Anterior cingulate cortex (tissue), 58 donors: ENCODE data around the gene CDK5RAP2.
"Not testable (repeated sequence)": the region's sequence is repeated elsewhere in the genome, so short reads cannot be mapped to it uniquely, and the experiment has no call there.

Experiments
- DNase-seq, 58 donors: peaks; one replicate each; lab custom pipeline; 2025; lab: John Stamatoyannopoulos, UW

Gene CDK5RAP2

GRCh38 chr9:120552210-120552704, 27.7 kb downstream of the CDK5RAP2 start:
- not testable (repeated sequence) for DNase-seq

- DNase-seq: peak in 1 of 58 donors; percentile 2
These were observed 34.0 kb downstream of the CDK5RAP2 start for GRCh38 chr9:120545701-120546550.

GRCh38 chr9:120544441-120544840, 35.5 kb downstream of the CDK5RAP2 start:
- DNase-seq: peak in 2 of 58 donors; percentile 5 to 17

- no peak for DNase-seq
These were observed 37.1 kb downstream of the CDK5RAP2 start for GRCh38 chr9:120542701-120543490.

- no peak for DNase-seq
These were observed 38.0 kb downstream of the CDK5RAP2 start for GRCh38 chr9:120541921-120542320.

GRCh38 chr9:120539951-120540350, 40.0 kb downstream of the CDK5RAP2 start:
- DNase-seq: no peak

- DNase-seq: peak in 1 of 58 donors; percentile 17
These were observed 41.6 kb downstream of the CDK5RAP2 start for GRCh38 chr9:120538339-120538738.

GRCh38 chr9:120536949-120537640, 42.9 kb downstream of the CDK5RAP2 start:
- DNase-seq: no peak

- DNase-seq: no peak
These were observed 43.9 kb downstream of the CDK5RAP2 start for GRCh38 chr9:120536094-120536493.

GRCh38 chr9:120534266-120534665, 45.7 kb downstream of the CDK5RAP2 start:
- no peak for DNase-seq

- no peak for DNase-seq
These were observed 47.1 kb downstream of the CDK5RAP2 start for GRCh38 chr9:120532891-120533290.

GRCh38 chr9:120532475-120532874, 47.5 kb downstream of the CDK5RAP2 start:
- no peak for DNase-seq

- DNase-seq: peak in 6 of 58 donors; percentile 4 to 25 (median 13)
These were observed 48.2 kb downstream of the CDK5RAP2 start for GRCh38 chr9:120531683-120532300.

- DNase-seq: not testable (repeated sequence)
These were observed 49.6 kb downstream of the CDK5RAP2 start for GRCh38 chr9:120530220-120530832.

GRCh38 chr9:120528829-120529228, 51.1 kb downstream of the CDK5RAP2 start:
- no peak for DNase-seq

GRCh38 chr9:120528327-120528726, 51.6 kb downstream of the CDK5RAP2 start:
- DNase-seq: no peak

GRCh38 chr9:120526534-120526933, 53.4 kb downstream of the CDK5RAP2 start:
- DNase-seq: no peak

GRCh38 chr9:120524863-120525262, 55.1 kb downstream of the CDK5RAP2 start:
- DNase-seq: no peak

- no peak for DNase-seq
These were observed 55.9 kb downstream of the CDK5RAP2 start for GRCh38 chr9:120524038-120524437.

GRCh38 chr9:120522558-120522957, 57.4 kb downstream of the CDK5RAP2 start:
- DNase-seq: no peak
